Fibroblast of the aortic adventitia (primary cell): Measurements from ENCODE around the gene CREB1. TPM values are rescaled to one million over a fixed set of nuclear protein-coding genes. Genes with fewer than 3 reads are reported as not detected.
A peak's percentile ranks its signal among the peaks of the same experiment; 100 is the strongest.
"Not testable (repeated sequence)": the region's sequence is repeated elsewhere in the genome, so short reads cannot be mapped to it uniquely, and the experiment has no call there.

Experiments
- DNase-seq: peaks from one replicate; pipeline ENCODE4 v3.0.0-alpha.2; 2010; ENCODE audit warnings: low read depth
- H3K4me3 ChIP-seq: 2 replicates; pipeline ENCODE4 v1.5.1; 2011; ENCODE audit warnings: low read depth, mild to moderate bottlenecking, control low read depth, low read length, moderate library complexity
- CTCF ChIP-seq: IDR thresholded peaks from 2 replicates; pipeline ENCODE4 v1.5.1; 2011; ENCODE audit warnings: mild to moderate bottlenecking, low read length, control low read depth, inconsistent platforms; ENCODE audit not compliant: insufficient read depth
- total RNA-seq: library from RNA; depleted of rRNA; stranded (reverse); fragments of >200 nt; gene quantifications from 2 replicates; pipeline ENCODE4 v1.2.3, GENCODE V29; 2012; ENCODE audit warnings: low replicate concordance

CREB1 gene
- total RNA-seq, 1 donor = 52.4 TPM

- no peak overlapping the region for H3K4me3 ChIP-seq
- TF ChIP-seq CTCF = no peak
- DNase-seq = peak; percentile 68
These were observed 103.1 kb downstream of the CREB1 start for GRCh38 chr2:207632575-207633493.

GRCh38 chr2:207633686-207634085 is 103.9 kb downstream of the CREB1 start:
- no peak overlapping the region for H3K4me3 ChIP-seq
- no peak for TF ChIP-seq CTCF
- no peak for DNase-seq

- no peak overlapping the region for H3K4me3 ChIP-seq
- TF ChIP-seq CTCF = no peak
- no peak for DNase-seq
These were observed 105.9 kb downstream of the CREB1 start for GRCh38 chr2:207635468-207636200.

- not testable (repeated sequence) for H3K4me3 ChIP-seq, DNase-seq
These were observed 109.5 kb downstream of the CREB1 start for GRCh38 chr2:207639288-207639687.

GRCh38 chr2:207640160-207640559 is 110.4 kb downstream of the CREB1 start:
- H3K4me3 ChIP-seq = no peak overlapping the region
- TF ChIP-seq CTCF = no peak
- no peak for DNase-seq

GRCh38 chr2:207640661-207641060 is 110.9 kb downstream of the CREB1 start:
- no peak overlapping the region for H3K4me3 ChIP-seq
- no peak for DNase-seq
- no peak for TF ChIP-seq CTCF

GRCh38 chr2:207643892-207644291 is 114.1 kb downstream of the CREB1 start:
- no peak for TF ChIP-seq CTCF
- DNase-seq = no peak
- H3K4me3 ChIP-seq = no peak overlapping the region

- H3K4me3 ChIP-seq, DNase-seq: not testable (repeated sequence)
These were observed 116.8 kb downstream of the CREB1 start for GRCh38 chr2:207646582-207646981.
